ENCODE results near the gene OXTR. TPM values are rescaled to one million over a fixed set of nuclear protein-coding genes. Genes with fewer than 3 reads are reported as not detected.

OXTR gene
- total and polyA plus RNA-seq, 2 experiments from 2014 or later = 5.5 to 9.3 TPM

DNA sequence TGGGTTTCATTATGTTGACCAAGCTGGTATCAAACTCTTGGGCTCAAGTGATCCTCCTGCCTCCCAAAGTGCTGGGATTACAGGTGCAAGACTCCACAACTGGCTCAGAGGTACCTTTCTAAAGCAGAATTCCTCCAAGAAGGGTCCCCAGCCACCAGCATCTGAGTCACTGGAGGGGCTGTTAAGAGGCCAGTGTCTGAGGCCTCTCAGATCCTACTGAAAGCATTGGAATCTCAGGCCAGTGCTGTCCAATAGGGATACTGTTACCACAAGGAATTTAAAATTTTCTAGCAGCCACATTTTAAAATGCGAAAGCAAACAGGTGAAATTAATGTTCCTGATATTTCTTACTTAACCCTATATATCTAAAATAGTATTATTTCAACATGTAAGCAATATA lies 34.5 kb downstream of the OXTR start:
- Histone ChIP-seq H3K9me2 (ENCODE audit: insufficient read depth) (no peaks in the 10 kb centered on the region), H3K27ac (ENCODE audit: low read depth) (no peak overlapping the region), H3K79me2 (replicated peaks; ENCODE audit: insufficient read depth) (no peaks in the 10 kb centered on the region), H2AFZ (no peak overlapping the region), H3K4me3 (no peak overlapping the region), H3K4me2 (no peak overlapping the region), H3K4me1 (ENCODE audit: insufficient read depth) (peaks cover 8% of the 10 kb centered on the region), H3K36me3 (ENCODE audit: insufficient read depth) (no peaks in the 10 kb centered on the region), H3F3A (replicated peaks; ENCODE audit: low read depth) (no peaks in the 10 kb centered on the region), H4K20me1 (replicated peaks; ENCODE audit: insufficient read depth) (no peaks in the 10 kb centered on the region), H3K27me3 (ENCODE audit: insufficient read depth) (no peaks in the 10 kb centered on the region)
- H3K4me1 Mint-ChIP-seq = peaks cover 10% of the 10 kb centered on the region
- DNase-seq (ENCODE audit: low spot score) = no peak
- H3K27ac Mint-ChIP-seq = no peak overlapping the region
- H3K4me3 Mint-ChIP-seq = no peak overlapping the region
- ATAC-seq = no peak
- no peaks in the 10 kb centered on the region for H3K9me3 Mint-ChIP-seq
- peaks cover 6% of the 10 kb centered on the region for H3K27me3 Mint-ChIP-seq (ENCODE audit: insufficient read depth, low read depth, poor library complexity)
- TF ChIP-seq POLR2AphosphoS5 (IDR thresholded peaks at IDR 0.05; ENCODE audit: low read depth) (no peak), CREB1 (CRISPR knock-in tag; IDR thresholded peaks at IDR 0.05; ENCODE audit: low read depth) (no peak), EZH2phosphoT487 (IDR thresholded peaks at IDR 0.05; ENCODE audit: unreplicated experiment) (no peak), ETS1 (IDR thresholded peaks at IDR 0.05) (no peak), JUNB (IDR thresholded peaks at IDR 0.05; ENCODE audit: unreplicated experiment) (no peak), CTCF (conservative IDR thresholded peaks at IDR 0.05; ENCODE audit: low read depth in 2 of 2) (no peak), EZH2 (IDR thresholded peaks at IDR 0.05; ENCODE audit: low read depth, unreplicated experiment) (no peak), ZNF114 (CRISPR knock-in tag; IDR thresholded peaks at IDR 0.05) (no peak), NANOG (IDR thresholded peaks at IDR 0.05; ENCODE audit: borderline replicate concordance) (no peak), ZNF331 (CRISPR knock-in tag; IDR thresholded peaks at IDR 0.05; ENCODE audit: low read depth) (no peak), STAT1 (IDR thresholded peaks at IDR 0.05; ENCODE audit: unreplicated experiment) (no peak)
- TF ChIP-seq, protein P1, sequence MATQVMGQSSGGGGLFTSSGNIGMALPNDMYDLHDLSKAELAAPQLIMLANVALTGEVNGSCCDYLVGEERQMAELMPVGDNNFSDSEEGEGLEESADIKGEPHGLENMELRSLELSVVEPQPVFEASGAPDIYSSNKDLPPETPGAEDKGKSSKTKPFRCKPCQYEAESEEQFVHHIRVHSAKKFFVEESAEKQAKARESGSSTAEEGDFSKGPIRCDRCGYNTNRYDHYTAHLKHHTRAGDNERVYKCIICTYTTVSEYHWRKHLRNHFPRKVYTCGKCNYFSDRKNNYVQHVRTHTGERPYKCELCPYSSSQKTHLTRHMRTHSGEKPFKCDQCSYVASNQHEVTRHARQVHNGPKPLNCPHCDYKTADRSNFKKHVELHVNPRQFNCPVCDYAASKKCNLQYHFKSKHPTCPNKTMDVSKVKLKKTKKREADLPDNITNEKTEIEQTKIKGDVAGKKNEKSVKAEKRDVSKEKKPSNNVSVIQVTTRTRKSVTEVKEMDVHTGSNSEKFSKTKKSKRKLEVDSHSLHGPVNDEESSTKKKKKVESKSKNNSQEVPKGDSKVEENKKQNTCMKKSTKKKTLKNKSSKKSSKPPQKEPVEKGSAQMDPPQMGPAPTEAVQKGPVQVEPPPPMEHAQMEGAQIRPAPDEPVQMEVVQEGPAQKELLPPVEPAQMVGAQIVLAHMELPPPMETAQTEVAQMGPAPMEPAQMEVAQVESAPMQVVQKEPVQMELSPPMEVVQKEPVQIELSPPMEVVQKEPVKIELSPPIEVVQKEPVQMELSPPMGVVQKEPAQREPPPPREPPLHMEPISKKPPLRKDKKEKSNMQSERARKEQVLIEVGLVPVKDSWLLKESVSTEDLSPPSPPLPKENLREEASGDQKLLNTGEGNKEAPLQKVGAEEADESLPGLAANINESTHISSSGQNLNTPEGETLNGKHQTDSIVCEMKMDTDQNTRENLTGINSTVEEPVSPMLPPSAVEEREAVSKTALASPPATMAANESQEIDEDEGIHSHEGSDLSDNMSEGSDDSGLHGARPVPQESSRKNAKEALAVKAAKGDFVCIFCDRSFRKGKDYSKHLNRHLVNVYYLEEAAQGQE (IDR thresholded peaks at IDR 0.05; ENCODE audit: unreplicated experiment) = no peak
- TF ChIP-seq, protein P2, sequence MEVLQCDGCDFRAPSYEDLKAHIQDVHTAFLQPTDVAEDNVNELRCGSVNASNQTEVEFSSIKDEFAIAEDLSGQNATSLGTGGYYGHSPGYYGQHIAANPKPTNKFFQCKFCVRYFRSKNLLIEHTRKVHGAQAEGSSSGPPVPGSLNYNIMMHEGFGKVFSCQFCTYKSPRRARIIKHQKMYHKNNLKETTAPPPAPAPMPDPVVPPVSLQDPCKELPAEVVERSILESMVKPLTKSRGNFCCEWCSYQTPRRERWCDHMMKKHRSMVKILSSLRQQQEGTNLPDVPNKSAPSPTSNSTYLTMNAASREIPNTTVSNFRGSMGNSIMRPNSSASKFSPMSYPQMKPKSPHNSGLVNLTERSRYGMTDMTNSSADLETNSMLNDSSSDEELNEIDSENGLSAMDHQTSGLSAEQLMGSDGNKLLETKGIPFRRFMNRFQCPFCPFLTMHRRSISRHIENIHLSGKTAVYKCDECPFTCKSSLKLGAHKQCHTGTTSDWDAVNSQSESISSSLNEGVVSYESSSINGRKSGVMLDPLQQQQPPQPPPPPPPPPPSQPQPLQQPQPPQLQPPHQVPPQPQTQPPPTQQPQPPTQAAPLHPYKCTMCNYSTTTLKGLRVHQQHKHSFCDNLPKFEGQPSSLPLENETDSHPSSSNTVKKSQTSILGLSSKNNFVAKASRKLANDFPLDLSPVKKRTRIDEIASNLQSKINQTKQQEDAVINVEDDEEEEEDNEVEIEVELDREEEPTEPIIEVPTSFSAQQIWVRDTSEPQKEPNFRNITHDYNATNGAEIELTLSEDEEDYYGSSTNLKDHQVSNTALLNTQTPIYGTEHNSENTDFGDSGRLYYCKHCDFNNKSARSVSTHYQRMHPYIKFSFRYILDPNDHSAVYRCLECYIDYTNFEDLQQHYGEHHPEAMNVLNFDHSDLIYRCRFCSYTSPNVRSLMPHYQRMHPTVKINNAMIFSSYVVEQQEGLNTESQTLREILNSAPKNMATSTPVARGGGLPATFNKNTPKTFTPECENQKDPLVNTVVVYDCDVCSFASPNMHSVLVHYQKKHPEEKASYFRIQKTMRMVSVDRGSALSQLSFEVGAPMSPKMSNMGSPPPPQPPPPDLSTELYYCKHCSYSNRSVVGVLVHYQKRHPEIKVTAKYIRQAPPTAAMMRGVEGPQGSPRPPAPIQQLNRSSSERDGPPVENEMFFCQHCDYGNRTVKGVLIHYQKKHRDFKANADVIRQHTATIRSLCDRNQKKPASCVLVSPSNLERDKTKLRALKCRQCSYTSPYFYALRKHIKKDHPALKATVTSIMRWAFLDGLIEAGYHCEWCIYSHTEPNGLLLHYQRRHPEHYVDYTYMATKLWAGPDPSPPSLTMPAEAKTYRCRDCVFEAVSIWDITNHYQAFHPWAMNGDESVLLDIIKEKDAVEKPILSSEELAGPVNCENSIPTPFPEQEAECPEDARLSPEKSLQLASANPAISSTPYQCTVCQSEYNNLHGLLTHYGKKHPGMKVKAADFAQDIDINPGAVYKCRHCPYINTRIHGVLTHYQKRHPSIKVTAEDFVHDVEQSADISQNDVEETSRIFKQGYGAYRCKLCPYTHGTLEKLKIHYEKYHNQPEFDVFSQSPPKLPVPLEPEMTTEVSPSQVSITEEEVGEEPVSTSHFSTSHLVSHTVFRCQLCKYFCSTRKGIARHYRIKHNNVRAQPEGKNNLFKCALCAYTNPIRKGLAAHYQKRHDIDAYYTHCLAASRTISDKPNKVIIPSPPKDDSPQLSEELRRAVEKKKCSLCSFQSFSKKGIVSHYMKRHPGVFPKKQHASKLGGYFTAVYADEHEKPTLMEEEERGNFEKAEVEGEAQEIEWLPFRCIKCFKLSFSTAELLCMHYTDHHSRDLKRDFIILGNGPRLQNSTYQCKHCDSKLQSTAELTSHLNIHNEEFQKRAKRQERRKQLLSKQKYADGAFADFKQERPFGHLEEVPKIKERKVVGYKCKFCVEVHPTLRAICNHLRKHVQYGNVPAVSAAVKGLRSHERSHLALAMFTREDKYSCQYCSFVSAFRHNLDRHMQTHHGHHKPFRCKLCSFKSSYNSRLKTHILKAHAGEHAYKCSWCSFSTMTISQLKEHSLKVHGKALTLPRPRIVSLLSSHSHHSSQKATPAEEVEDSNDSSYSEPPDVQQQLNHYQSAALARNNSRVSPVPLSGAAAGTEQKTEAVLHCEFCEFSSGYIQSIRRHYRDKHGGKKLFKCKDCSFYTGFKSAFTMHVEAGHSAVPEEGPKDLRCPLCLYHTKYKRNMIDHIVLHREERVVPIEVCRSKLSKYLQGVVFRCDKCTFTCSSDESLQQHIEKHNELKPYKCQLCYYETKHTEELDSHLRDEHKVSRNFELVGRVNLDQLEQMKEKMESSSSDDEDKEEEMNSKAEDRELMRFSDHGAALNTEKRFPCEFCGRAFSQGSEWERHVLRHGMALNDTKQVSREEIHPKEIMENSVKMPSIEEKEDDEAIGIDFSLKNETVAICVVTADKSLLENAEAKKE (CRISPR knock-in tag; IDR thresholded peaks at IDR 0.05) = no peak
- H3K36me3 Mint-ChIP-seq (ENCODE audit: low read depth) = no peaks in the 10 kb centered on the region
